ENCODE measurements around the gene ABI1. TPM values are rescaled to one million over a fixed set of nuclear protein-coding genes. Genes with fewer than 3 reads are reported as not detected.
"Not testable (repeated sequence)": the region's sequence is repeated elsewhere in the genome, so short reads cannot be mapped to it uniquely, and the experiment has no call there.

The ABI1 gene
- 61.1 and 81.0 TPM in 2 replicates for total RNA-seq

DNA sequence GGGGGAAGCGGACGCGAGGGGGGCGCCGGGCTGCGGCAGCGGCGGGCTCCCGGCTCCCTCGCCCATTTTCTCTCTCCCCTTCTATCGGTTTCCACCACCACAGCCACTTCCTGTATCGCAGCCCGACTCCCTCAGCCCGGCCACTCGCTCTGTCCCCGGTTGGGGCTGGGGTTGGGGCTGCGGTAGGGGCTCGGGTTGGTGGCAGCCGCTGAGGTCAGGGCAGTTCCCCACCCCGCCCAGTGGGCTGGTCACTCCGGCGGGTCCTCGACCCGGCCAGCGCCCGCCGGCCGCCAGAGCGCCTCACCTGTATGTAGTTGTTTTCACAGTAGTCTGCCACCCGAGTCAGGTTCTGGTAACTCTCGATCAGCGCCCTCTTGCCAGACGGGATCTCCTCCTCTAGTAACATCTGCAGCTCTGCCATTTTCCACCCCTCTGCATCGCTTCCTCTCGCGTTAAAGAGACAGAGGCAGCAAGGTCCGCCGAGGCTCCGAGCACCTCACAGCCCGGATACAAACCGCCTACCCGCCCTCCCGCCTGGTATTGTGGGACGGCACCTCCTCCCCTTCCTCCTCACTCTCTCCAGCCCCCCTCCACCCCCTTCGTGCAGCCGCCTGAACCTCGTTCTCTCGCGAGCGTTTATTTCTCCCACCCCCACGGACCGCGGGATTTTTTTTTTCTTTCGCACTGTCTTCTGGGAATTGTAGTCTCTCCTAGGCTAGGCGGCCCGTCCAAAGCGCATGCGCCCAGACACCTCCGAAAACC, at the start of gene ABI1:
Gene ABI1 (minus strand): TSS at position 516 of the 762 bp plus-strand sequence. CDS start 95 bp downstream, at position 421.
- TF ChIP-seq, protein P1, sequence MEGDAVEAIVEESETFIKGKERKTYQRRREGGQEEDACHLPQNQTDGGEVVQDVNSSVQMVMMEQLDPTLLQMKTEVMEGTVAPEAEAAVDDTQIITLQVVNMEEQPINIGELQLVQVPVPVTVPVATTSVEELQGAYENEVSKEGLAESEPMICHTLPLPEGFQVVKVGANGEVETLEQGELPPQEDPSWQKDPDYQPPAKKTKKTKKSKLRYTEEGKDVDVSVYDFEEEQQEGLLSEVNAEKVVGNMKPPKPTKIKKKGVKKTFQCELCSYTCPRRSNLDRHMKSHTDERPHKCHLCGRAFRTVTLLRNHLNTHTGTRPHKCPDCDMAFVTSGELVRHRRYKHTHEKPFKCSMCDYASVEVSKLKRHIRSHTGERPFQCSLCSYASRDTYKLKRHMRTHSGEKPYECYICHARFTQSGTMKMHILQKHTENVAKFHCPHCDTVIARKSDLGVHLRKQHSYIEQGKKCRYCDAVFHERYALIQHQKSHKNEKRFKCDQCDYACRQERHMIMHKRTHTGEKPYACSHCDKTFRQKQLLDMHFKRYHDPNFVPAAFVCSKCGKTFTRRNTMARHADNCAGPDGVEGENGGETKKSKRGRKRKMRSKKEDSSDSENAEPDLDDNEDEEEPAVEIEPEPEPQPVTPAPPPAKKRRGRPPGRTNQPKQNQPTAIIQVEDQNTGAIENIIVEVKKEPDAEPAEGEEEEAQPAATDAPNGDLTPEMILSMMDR (IDR thresholded peaks at IDR 0.05; ENCODE audit: insufficient read depth, low read length, severe bottlenecking), result no peak
- DNase-seq (ENCODE audit: low read depth) (peak; percentile 96), FAIRE-seq (no peak)
- no peaks in the 10 kb centered on the region for H3K36me3 ChIP-seq (ENCODE audit: control insufficient read depth, insufficient read depth, low read length)
- H3K4me3 ChIP-seq (ENCODE audit: low read depth, low read length), result peak within 1 kb of the TSS; percentile 98
- no peaks in the 10 kb centered on the region for H3K27me3 ChIP-seq (ENCODE audit: control insufficient read depth, insufficient read depth, low read length)

DNA sequence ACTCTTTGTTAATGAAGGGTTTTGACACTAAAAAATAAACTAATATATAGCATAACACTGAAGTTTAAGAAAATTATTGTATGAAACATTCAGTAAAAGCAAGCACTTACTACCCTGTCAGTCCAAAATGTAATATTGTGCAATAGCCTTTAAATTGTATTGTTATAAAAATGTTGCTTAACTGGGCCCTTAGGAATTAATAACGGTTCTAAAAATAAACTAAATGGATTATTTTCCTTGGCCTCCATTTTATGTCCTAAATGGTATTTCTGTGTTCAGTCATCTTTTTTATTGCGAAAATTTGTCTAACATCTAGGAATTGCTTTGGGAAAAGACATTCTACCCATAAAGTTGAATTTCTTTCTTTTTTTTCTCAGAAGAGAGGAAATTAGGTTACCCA, 49.0 kb upstream of the ABI1 start:
- TF ChIP-seq, protein P1 (IDR thresholded peaks at IDR 0.05; ENCODE audit: insufficient read depth, low read length, severe bottlenecking), result no peak
- Histone ChIP-seq H3K27me3 (ENCODE audit: control insufficient read depth, insufficient read depth, low read length) (no peaks in the 10 kb centered on the region), H3K36me3 (ENCODE audit: control insufficient read depth, insufficient read depth, low read length) (no peaks in the 10 kb centered on the region), H3K4me3 (ENCODE audit: low read depth, low read length) (no peak overlapping the region)
- FAIRE-seq, result no peak
- no peak for DNase-seq (ENCODE audit: low read depth)

DNA sequence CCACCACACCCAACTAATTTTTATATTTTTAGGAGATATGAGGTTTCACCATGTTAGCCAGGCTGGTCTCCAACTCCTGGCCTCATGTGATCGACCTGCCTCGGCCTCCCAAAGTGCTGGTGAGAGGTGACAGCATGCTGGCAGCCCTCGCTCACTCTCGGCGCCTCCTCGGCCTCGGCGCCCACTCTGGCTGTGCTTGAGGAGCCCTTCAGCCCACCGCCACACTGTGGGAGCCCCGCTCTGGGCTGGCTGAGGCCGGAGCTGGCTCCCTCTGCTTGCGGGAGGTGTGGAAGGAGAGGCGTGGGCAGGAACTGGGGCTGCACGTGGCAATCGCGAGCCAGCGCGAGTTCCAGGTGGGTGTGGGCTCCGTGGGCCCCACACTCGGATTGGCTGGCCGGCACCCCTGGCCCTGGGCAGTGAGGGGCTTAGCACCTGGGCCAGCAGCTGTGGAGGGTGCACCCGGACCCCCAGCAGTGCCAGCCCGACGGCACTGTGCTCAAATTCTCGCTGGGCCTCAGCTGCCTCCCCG, 44.6 kb upstream of the ABI1 start:
- not testable (repeated sequence) for DNase-seq (ENCODE audit: low read depth); H3K36me3 ChIP-seq (ENCODE audit: control insufficient read depth, insufficient read depth, low read length); H3K27me3 ChIP-seq (ENCODE audit: control insufficient read depth, insufficient read depth, low read length); H3K4me3 ChIP-seq (ENCODE audit: low read depth, low read length); FAIRE-seq

DNA sequence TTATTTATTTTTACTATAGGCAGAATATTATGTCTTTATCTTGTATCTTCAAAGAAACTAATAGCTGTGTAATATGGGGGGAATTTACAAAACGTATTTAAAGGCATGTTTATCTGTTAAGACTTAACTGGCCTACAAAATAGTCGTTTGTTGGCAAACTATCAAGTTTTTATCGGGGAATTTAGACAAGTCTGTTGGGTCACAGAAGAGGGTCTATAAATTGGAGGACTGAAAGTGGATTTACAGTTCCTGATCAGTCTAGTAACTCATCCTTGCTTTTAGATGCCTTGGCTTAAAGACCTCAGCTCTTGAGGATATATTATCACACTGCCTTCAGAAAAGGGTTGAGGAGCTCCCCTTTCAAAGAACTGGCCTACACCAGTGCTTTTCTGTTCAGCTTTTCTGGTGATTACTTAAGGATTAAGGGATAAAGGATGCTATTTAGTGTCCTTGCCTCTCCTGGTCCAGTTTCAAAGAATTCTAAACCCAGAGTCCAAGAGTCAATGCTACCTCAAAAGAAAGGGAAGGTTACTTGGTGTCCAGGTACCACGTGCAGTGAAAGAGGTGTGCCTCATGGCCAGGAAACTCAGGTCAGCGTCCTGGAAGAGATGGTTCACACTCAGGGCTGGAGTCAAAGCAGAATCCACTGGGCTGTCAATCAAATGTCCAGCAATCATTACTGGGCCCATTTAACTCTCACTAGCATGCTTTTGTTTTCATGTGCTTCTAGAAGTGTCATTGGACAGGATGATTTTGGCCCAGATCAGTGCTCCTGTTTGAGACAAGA, 42.9 kb upstream of the ABI1 start:
- Histone ChIP-seq H3K36me3 (ENCODE audit: control insufficient read depth, insufficient read depth, low read length) (no peaks in the 10 kb centered on the region), H3K4me3 (ENCODE audit: low read depth, low read length) (no peak overlapping the region), H3K27me3 (ENCODE audit: control insufficient read depth, insufficient read depth, low read length) (peaks cover 3% of the 10 kb centered on the region)
- FAIRE-seq (no peak), DNase-seq (ENCODE audit: low read depth) (no peak)
- TF ChIP-seq, protein P1 (IDR thresholded peaks at IDR 0.05; ENCODE audit: insufficient read depth, low read length, severe bottlenecking), result no peak

DNA sequence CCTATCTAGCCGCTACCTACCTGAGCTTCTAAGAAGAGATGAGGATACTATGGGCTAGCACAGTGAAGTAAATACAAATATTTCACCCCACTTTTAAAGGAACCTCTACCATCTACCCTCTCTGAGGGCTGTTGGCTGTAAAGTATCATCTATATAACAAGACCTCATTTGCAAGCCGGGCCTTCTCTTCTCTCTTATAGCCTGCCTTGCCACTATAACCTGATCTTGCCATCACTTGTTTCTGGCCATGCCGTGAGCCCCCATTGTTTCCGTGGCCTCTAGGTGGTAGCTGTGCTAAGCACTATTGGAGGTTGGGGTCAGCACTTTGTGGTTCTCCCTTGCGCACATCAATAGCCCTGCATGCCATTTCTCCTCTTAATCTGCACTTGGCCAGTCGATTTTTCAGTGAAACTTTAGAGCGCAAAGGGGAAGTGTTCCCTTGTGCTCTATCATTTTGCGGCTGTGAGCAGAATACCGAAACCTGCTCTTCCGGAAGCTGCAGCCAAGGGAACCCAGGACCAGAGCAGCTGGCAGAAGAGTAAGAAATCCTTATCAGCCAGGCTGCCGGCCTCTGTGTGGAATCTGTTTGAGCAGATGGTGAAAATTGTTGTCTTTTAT, 31.7 kb upstream of the ABI1 start:
- not testable (repeated sequence) for H3K36me3 ChIP-seq (ENCODE audit: control insufficient read depth, insufficient read depth, low read length); DNase-seq (ENCODE audit: low read depth); H3K4me3 ChIP-seq (ENCODE audit: low read depth, low read length); H3K27me3 ChIP-seq (ENCODE audit: control insufficient read depth, insufficient read depth, low read length)
- FAIRE-seq, result peak; percentile 97

DNA sequence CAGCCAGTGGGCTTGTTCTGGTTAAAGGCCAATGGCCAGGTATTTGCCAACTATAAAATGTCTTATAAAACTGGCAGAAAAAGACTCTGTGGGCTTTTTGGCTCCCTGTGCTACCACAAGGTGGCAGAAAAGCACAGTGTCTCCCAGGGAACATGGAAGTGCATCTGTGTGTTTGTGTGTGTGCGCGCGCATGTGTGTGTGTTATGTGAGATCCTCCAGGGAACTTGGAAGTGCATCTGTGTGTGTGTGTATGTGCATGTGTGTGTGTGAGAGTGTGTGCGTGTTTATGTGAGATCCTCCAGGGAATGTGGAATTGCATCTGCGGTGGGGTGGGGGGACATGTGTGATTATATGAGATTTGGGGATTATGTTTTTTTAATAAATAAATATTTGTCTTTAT, 30.2 kb upstream of the ABI1 start:
- Histone ChIP-seq H3K4me3 (ENCODE audit: low read depth, low read length) (no peak overlapping the region), H3K27me3 (ENCODE audit: control insufficient read depth, insufficient read depth, low read length) (no peaks in the 10 kb centered on the region), H3K36me3 (ENCODE audit: control insufficient read depth, insufficient read depth, low read length) (no peaks in the 10 kb centered on the region)
- peak; percentile 55 for FAIRE-seq
- peak; percentile 55 for DNase-seq (ENCODE audit: low read depth)
- TF ChIP-seq, protein P1 (IDR thresholded peaks at IDR 0.05; ENCODE audit: insufficient read depth, low read length, severe bottlenecking), result peak; percentile 70

Data from bronchial epithelial cell (primary cell).